Activated CD8-positive, alpha-beta T cell treated with anti-CD3 and anti-CD28 coated beads for 36 hours (primary cell): ENCODE data around the gene PES1. TPM values are rescaled to one million over a fixed set of nuclear protein-coding genes. Genes with fewer than 3 reads are reported as not detected.
"Not testable (repeated sequence)": the region's sequence is repeated elsewhere in the genome, so short reads cannot be mapped to it uniquely, and the experiment has no call there.

Source experiments
- ATAC-seq: fragments of 200-7000 bp; cut with Tn5 transposase; one replicate; pipeline ENCODE4 v1.10.0; 2021; ENCODE audit warnings: mild to moderate bottlenecking, moderate library complexity
- CTCF ChIA-PET: fragments of 350-600 bp; sonication (Branson Sonifier 250); formaldehyde crosslinking; loops from one replicate; lab custom pipeline; 2021; ENCODE audit warnings: antibody characterized with exemption; lab: Charles Lee
- POLR2A ChIA-PET: fragments of 350-600 bp; sonication (Branson Sonifier 250); formaldehyde crosslinking; loops from one replicate; lab custom pipeline; 2021; ENCODE audit warnings: antibody characterized with exemption; lab: Charles Lee
- DNase-seq: peaks from one replicate; pipeline ENCODE4 v3.0.0-alpha.2; 2020
- H3K27ac Mint-ChIP-seq: one replicate; pipeline ENCODE4 v1.8.0; 2021; ENCODE audit warnings: mild to moderate bottlenecking, mixed read lengths
- H3K27me3 Mint-ChIP-seq: one replicate; pipeline ENCODE4 v1.8.0; 2021; ENCODE audit warnings: mixed read lengths
- H3K36me3 Mint-ChIP-seq: one replicate; pipeline ENCODE4 v1.8.0; 2021; ENCODE audit warnings: low read depth, mixed read lengths
- H3K4me1 Mint-ChIP-seq: one replicate; pipeline ENCODE4 v1.8.0; 2021; ENCODE audit warnings: low read depth, mixed read lengths
- H3K4me3 Mint-ChIP-seq: one replicate; pipeline ENCODE4 v1.8.0; 2021; ENCODE audit warnings: mild to moderate bottlenecking, moderate library complexity, mixed read lengths
- H3K9me3 Mint-ChIP-seq: one replicate; pipeline ENCODE4 v1.8.0; 2021; ENCODE audit warnings: mixed read lengths
- CTCF ChIP-seq: fragments of 200-600 bp; IDR thresholded peaks from one replicate; pipeline ENCODE4 v1.8.0; 2022; ENCODE audit warnings: antibody characterized with exemption, mild to moderate bottlenecking
- intact Hi-C: fragments of 100-400 bp; cut with micrococcal nuclease; formaldehyde crosslinking; loops from one replicate; pipeline ENCODE4 v1.10.0; 2022
- total RNA-seq, 2 experiments: library from RNA; stranded (reverse); gene quantifications; one replicate each; pipeline ENCODE4 v1.2.3, GENCODE V29; 2021

PES1 gene
- total RNA-seq, 2 experiments from 2014 or later = 123 to 131 TPM

GRCh38 chr22:30628491-30628890 lies 36.8 kb upstream of the PES1 start:
- no peak for TF ChIP-seq CTCF
- ATAC-seq (no peak), DNase-seq (no peak)
- no peaks in the 10 kb centered on the region for H3K27me3 Mint-ChIP-seq
- H3K4me1 Mint-ChIP-seq = no peaks in the 10 kb centered on the region
- ChIA-PET POLR2A (no interaction called here), CTCF (interaction anchor here (0.7 to 1.1 kb wide), 2 partner anchors 22 to 114 kb away, joined by 3 read pairs; no protein-coding TSS in a partner anchor)
- H3K27ac Mint-ChIP-seq = no peak overlapping the region
- no peak overlapping the region for H3K4me3 Mint-ChIP-seq
- intact Hi-C loops = loop anchor here (10.0 kb wide), 1 partner anchor 296 kb away; no protein-coding TSS in a partner anchor
- no peaks in the 10 kb centered on the region for H3K36me3 Mint-ChIP-seq
- no peaks in the 10 kb centered on the region for H3K9me3 Mint-ChIP-seq

DNA sequence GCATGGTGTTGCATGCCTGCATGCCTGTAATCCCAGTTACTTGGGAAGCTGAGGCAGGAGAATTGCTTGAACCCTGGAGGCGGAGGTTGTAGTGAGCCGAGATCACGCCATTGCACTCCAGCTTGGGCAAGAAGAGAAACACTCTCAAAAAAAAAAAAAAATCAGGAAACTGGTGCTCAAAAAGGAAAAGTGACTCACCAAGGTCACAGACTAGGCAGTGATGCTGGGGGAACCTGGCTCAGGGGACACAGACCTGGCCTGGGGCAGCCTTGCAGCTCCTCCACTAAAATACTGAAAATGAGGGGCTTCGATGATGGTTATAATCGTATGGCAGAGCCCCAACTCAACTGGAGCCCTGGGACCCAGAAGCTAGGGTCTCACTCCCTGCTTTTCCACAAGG lies 35.8 kb upstream of the PES1 start:
- Mint-ChIP-seq H3K4me1 (no peaks in the 10 kb centered on the region), H3K27ac (no peak overlapping the region), H3K4me3 (no peak overlapping the region), H3K36me3 (no peaks in the 10 kb centered on the region), H3K9me3 (no peaks in the 10 kb centered on the region), H3K27me3 (no peaks in the 10 kb centered on the region)
- intact Hi-C loops = loop anchor here (10.0 kb wide), 1 partner anchor 297 kb away; no protein-coding TSS in a partner anchor
- ChIA-PET POLR2A (no interaction called here), CTCF (no interaction called here)
- no peak for TF ChIP-seq CTCF
- DNase-seq (no peak), ATAC-seq (no peak)

DNA sequence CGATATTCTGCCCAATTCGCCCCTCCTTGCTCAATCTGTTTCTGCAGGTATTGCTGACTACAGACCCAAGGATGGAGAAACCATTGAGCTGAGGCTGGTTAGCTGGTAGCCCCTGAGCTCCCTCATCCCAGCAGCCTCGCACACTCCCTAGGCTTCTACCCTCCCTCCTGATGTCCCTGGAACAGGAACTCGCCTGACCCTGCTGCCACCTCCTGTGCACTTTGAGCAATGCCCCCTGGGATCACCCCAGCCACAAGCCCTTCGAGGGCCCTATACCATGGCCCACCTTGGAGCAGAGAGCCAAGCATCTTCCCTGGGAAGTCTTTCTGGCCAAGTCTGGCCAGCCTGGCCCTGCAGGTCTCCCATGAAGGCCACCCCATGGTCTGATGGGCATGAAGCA lies 34.7 kb upstream of the PES1 start:
- H3K36me3 Mint-ChIP-seq = no peaks in the 10 kb centered on the region
- H3K9me3 Mint-ChIP-seq = no peaks in the 10 kb centered on the region
- no peaks in the 10 kb centered on the region for H3K4me1 Mint-ChIP-seq
- H3K4me3 Mint-ChIP-seq = no peak overlapping the region
- no peaks in the 10 kb centered on the region for H3K27me3 Mint-ChIP-seq
- POLR2A ChIA-PET = interaction anchor here (0.6 kb wide), 1 partner anchor 300 kb away, joined by 3 read pairs; no protein-coding TSS in a partner anchor
- DNase-seq (no peak), ATAC-seq (no peak)
- intact Hi-C loops = loop anchor here (10.0 kb wide), 1 partner anchor 298 kb away; no protein-coding TSS in a partner anchor
- no peak overlapping the region for H3K27ac Mint-ChIP-seq
- TF ChIP-seq CTCF = no peak
- CTCF ChIA-PET = interaction anchor here (0.7 to 1.2 kb wide), 3 partner anchors 8 to 221 kb away, joined by 3 to 5 read pairs (median 4); partner anchors contain the start of gene SLC35E4

DNA sequence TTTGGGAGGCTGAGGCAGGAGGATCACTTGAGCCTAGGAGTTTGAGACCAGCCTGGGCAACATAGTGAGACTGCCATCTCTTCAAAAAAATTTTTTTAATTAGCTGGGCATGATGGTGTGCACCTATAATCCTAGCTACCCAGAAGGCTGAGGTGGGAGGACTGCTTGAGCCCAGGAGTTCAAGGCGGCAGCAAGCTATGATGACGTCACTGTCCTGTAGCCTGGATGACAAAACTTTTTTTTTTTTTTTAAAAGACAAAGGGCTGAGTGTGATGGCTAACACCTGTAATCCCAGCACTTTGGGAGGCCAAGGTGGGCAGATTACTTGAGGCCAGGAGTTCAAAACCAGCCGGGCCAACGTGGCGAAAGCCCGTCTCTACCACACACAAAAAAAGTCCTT lies 28.2 kb upstream of the PES1 start:
- H3K27ac Mint-ChIP-seq, H3K4me3 Mint-ChIP-seq, H3K27me3 Mint-ChIP-seq, H3K9me3 Mint-ChIP-seq, H3K4me1 Mint-ChIP-seq, H3K36me3 Mint-ChIP-seq, ATAC-seq, DNase-seq: not testable (repeated sequence)
- intact Hi-C loops = loop anchor here (10.0 kb wide), 1 partner anchor 305 kb away; no protein-coding TSS in a partner anchor
- POLR2A ChIA-PET = interaction anchor here (1.4 kb wide), 1 partner anchor 9 kb away, joined by 4 read pairs; no protein-coding TSS in a partner anchor
- CTCF ChIA-PET = interaction anchor here (3.2 kb wide), 1 partner anchor 15 kb away, joined by 9 read pairs; no protein-coding TSS in a partner anchor

GRCh38 chr22:30617819-30618218 lies 26.1 kb upstream of the PES1 start:
- Mint-ChIP-seq H3K9me3 (no peaks in the 10 kb centered on the region), H3K4me1 (no peaks in the 10 kb centered on the region), H3K4me3 (no peak overlapping the region), H3K36me3 (no peaks in the 10 kb centered on the region), H3K27ac (no peak overlapping the region), H3K27me3 (no peaks in the 10 kb centered on the region)
- intact Hi-C loops = no loop called here
- TF ChIP-seq CTCF = no peak
- POLR2A ChIA-PET = no interaction called here
- ATAC-seq (no peak), DNase-seq (no peak)
- CTCF ChIA-PET = interaction anchor here (3.2 kb wide), 1 partner anchor 17 kb away, joined by 9 read pairs; no protein-coding TSS in a partner anchor
